K562 (cell line): ENCODE results near the gene MIEN1. TPM values are rescaled to one million over a fixed set of nuclear protein-coding genes. Genes with fewer than 3 reads are reported as not detected.

Experiments
- BHLHE40 ChIP-seq: IDR thresholded peaks from 2 replicates; pipeline ENCODE4 v1.6.1; 2011; ENCODE audit warnings: low read length, improper control_type of control experiment
- POLR2B ChIP-seq: fragments of 450-650 bp; IDR thresholded peaks from 2 replicates; pipeline ENCODE4 v1.6.1; 2018; ENCODE audit warnings: low read depth; ENCODE audit not compliant: partially characterized antibody
- SP1 ChIP-seq: sonication (generic); formaldehyde crosslinking; IDR thresholded peaks from 2 replicates; pipeline ENCODE4 v1.8.1; 2022; ENCODE audit warnings: mild to moderate bottlenecking, missing genetic modification reagents
- TOE1 ChIP-seq, 2 experiments: fragments of 450-650 bp in 1 of 2; sonication (generic) in 1 of 2; formaldehyde crosslinking in 1 of 2; IDR thresholded peaks; 2 replicates each; pipeline versions ENCODE4 v1.7.1 to v1.8.0; 2016 to 2022; ENCODE audit warnings: borderline replicate concordance in 2 of 2, mild to moderate bottlenecking in 2 of 2, antibody characterized with exemption in 1 of 2, inconsistent platforms in 1 of 2, low read depth in 1 of 2, missing genetic modification reagents in 1 of 2, moderate library complexity in 1 of 2
- polyA plus RNA-seq, 8 experiments: library from polyadenylated mRNA; depleted of rRNA in 4 of 8; stranded (reverse) in 5 of 8; unstranded in 3 of 8; fragments of >200 nt; fragmentation: Nextera tagmentation in 2 of 8; fragmentation: Illumina TruSeq in 1 of 8; extraction: Ambion mirVana in 2 of 8; extraction: Trizol in 1 of 8; gene quantifications; 2 replicates each; pipeline versions ENCODE4 v1.2.1 to v1.2.3, GENCODE V29; 2011 to 2014; ENCODE audit warnings: inconsistent platforms in 1 of 8, missing spikeins in 1 of 8
- total RNA-seq, 7 experiments: library from RNA; depleted of rRNA in 6 of 7; stranded (reverse); fragments of >200 nt in 6 of 7; fragmentation: Illumina TruSeq in 2 of 7; extraction: Trizol in 2 of 7; gene quantifications; 2 replicates each; pipeline versions ENCODE4 v1.2.1 to v1.2.3, GENCODE V29; 2011 to 2021; ENCODE audit warnings: low replicate concordance in 1 of 7
- TF ChIP-seq, protein P1 (sequence below): sonication (generic); formaldehyde crosslinking; IDR thresholded peaks from 2 replicates; pipeline ENCODE4 v1.8.1; 2023; ENCODE audit warnings: mild to moderate bottlenecking, missing genetic modification reagents
- TF ChIP-seq, protein P2 (sequence below), 2 experiments: fragments of 450-650 bp; formaldehyde crosslinking in 1 of 2; IDR thresholded peaks; 2 replicates each; pipeline versions ENCODE4 v1.4.0 to v1.6.1; 2014 to 2020; ENCODE audit warnings: mild to moderate bottlenecking in 2 of 2, borderline replicate concordance in 1 of 2, low read depth in 1 of 2
- TF ChIP-seq, protein P3 (sequence below): fragments of 250-450 bp; sonication (Bioruptor Pico); IDR thresholded peaks from 2 replicates; pipeline ENCODE4 v1.5.0; 2020; ENCODE audit warnings: mild to moderate bottlenecking, borderline replicate concordance

The MIEN1 gene
- total and polyA plus RNA-seq, 9 of the 15 experiments (the other 6 are each of a cell fraction or from before 2014, with no cell fraction given): 61.3 to 142 (median 78.9) TPM

DNA sequence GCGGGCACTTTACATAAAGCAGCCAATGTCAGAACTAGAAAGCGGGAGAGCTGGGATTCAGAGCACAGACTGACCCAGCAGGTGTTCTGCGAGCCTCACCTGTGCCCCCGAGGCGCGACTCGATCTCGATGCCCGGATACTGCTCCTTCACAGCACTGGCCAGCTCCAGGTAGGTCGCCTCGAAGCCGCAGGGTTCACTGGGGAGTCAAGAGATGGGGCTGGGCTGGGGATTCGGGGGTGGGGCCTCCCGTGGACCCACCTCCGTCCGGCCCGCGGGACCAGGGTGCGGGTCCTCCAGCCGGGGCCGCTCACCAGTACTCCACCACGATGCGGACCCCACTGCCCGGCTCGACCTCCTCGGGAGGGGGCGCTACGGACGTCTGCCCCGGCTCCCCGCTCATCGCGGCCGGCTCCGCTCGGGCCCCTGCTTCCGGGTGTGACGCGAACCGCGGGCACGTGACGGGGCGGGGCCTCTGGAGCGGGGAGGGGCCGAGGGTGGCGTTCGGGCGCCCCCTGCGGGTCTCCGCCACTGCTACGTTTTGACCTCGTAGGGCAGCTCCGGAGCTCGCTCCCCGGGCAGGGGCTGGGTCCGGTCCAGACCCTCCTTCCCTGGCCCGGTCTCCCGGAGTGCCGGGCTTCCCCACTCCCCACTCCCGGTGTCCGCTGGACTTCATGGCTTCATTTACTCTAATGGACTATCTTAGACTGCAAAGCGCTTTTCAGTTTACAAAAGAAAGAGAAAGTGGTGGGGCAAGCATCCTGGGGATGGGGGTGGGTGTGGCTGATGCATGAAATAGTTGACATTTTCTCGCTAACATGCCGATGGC is at the start of gene MIEN1 (continued):
- TF ChIP-seq, protein P1, sequence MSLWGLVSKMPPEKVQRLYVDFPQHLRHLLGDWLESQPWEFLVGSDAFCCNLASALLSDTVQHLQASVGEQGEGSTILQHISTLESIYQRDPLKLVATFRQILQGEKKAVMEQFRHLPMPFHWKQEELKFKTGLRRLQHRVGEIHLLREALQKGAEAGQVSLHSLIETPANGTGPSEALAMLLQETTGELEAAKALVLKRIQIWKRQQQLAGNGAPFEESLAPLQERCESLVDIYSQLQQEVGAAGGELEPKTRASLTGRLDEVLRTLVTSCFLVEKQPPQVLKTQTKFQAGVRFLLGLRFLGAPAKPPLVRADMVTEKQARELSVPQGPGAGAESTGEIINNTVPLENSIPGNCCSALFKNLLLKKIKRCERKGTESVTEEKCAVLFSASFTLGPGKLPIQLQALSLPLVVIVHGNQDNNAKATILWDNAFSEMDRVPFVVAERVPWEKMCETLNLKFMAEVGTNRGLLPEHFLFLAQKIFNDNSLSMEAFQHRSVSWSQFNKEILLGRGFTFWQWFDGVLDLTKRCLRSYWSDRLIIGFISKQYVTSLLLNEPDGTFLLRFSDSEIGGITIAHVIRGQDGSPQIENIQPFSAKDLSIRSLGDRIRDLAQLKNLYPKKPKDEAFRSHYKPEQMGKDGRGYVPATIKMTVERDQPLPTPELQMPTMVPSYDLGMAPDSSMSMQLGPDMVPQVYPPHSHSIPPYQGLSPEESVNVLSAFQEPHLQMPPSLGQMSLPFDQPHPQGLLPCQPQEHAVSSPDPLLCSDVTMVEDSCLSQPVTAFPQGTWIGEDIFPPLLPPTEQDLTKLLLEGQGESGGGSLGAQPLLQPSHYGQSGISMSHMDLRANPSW: no peak; the same call in 1 of the 2 replicates
- TF ChIP-seq SP1 (peak; percentile 98), POLR2B (peak; percentile 70), BHLHE40 (peak; percentile 99), TOE1 (IDR thresholded peaks at IDR 0.05; ENCODE audit: borderline replicate concordance) (peak; percentile 88; the same call in 1 of the 2 replicates), TOE1 (CRISPR knock-in tag; IDR thresholded peaks at IDR 0.05; ENCODE audit: borderline replicate concordance, low read depth) (no peak)
- TF ChIP-seq, protein P2, sequence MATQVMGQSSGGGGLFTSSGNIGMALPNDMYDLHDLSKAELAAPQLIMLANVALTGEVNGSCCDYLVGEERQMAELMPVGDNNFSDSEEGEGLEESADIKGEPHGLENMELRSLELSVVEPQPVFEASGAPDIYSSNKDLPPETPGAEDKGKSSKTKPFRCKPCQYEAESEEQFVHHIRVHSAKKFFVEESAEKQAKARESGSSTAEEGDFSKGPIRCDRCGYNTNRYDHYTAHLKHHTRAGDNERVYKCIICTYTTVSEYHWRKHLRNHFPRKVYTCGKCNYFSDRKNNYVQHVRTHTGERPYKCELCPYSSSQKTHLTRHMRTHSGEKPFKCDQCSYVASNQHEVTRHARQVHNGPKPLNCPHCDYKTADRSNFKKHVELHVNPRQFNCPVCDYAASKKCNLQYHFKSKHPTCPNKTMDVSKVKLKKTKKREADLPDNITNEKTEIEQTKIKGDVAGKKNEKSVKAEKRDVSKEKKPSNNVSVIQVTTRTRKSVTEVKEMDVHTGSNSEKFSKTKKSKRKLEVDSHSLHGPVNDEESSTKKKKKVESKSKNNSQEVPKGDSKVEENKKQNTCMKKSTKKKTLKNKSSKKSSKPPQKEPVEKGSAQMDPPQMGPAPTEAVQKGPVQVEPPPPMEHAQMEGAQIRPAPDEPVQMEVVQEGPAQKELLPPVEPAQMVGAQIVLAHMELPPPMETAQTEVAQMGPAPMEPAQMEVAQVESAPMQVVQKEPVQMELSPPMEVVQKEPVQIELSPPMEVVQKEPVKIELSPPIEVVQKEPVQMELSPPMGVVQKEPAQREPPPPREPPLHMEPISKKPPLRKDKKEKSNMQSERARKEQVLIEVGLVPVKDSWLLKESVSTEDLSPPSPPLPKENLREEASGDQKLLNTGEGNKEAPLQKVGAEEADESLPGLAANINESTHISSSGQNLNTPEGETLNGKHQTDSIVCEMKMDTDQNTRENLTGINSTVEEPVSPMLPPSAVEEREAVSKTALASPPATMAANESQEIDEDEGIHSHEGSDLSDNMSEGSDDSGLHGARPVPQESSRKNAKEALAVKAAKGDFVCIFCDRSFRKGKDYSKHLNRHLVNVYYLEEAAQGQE (IDR thresholded peaks at IDR 0.05; ENCODE audit: borderline replicate concordance): peak; percentile 91
- TF ChIP-seq, protein P2 (CRISPR knock-in tag; IDR thresholded peaks at IDR 0.05; ENCODE audit: low read depth): no peak
- TF ChIP-seq, protein P3, sequence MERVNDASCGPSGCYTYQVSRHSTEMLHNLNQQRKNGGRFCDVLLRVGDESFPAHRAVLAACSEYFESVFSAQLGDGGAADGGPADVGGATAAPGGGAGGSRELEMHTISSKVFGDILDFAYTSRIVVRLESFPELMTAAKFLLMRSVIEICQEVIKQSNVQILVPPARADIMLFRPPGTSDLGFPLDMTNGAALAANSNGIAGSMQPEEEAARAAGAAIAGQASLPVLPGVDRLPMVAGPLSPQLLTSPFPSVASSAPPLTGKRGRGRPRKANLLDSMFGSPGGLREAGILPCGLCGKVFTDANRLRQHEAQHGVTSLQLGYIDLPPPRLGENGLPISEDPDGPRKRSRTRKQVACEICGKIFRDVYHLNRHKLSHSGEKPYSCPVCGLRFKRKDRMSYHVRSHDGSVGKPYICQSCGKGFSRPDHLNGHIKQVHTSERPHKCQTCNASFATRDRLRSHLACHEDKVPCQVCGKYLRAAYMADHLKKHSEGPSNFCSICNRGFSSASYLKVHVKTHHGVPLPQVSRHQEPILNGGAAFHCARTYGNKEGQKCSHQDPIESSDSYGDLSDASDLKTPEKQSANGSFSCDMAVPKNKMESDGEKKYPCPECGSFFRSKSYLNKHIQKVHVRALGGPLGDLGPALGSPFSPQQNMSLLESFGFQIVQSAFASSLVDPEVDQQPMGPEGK (CRISPR knock-in tag): no peak
